ENCODE measurements around the gene DENND1A.

DENND1A gene

GRCh38 chr9:123865226-123866000 lies 64.5 kb downstream of the DENND1A start:
- in situ Hi-C loops (cut with MboI; ENCODE audit: low sequenced_read_pairs): no loop called here

DNA sequence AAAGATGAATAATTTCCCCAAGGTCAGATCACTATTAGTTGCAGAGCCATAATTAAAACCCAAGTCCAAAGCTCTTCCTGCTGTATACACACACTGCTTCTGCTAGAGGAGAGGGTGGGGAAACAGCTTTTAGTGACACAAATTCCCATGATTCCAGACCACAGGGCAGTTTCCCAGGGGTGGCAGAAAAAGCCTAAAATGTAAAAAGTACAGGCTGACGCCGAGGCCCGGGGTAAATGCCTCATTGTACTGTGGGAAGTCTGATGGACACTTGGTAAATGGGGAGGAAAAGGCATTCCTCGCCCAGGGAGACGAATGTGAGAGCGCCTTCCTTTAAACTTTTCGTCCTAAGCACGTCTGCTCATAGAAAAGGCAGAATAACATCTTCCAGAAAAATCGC lies 65.7 kb downstream of the DENND1A start:
- in situ Hi-C loops (cut with MboI; ENCODE audit: low sequenced_read_pairs): no loop called here

GRCh38 chr9:123863164-123863855 lies 66.6 kb downstream of the DENND1A start:
- in situ Hi-C loops (cut with MboI; ENCODE audit: low sequenced_read_pairs): no loop called here

GRCh38 chr9:123861756-123862120 lies 68.2 kb downstream of the DENND1A start:
- in situ Hi-C loops (cut with MboI; ENCODE audit: low sequenced_read_pairs): no loop called here

- in situ Hi-C loops (cut with MboI; ENCODE audit: low sequenced_read_pairs): no loop called here
Observed at GRCh38 chr9:123861086-123861755, 68.7 kb downstream of the DENND1A start.

DNA sequence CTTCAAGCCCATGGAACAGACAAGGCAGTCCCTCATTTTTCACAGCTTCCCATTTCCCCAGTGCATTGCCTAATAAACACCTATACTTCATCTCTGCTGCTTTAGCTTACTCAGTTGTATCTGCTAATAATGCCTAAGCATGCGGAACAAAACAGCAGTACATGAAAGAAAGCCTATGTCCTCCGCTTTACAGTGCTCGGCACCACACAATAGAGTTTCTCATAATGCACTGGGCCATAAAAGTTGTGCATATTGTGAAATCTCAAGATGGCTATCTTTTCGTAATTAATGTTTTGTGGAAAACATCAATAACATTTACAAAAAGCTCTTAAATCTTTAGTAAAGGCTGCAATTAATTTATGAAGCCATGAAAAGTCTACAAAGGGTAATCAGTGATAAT lies 69.3 kb downstream of the DENND1A start:
- in situ Hi-C loops (cut with MboI; ENCODE audit: low sequenced_read_pairs): no loop called here

GRCh38 chr9:123852403-123852802 lies 77.5 kb downstream of the DENND1A start:
- in situ Hi-C loops (cut with MboI; ENCODE audit: low sequenced_read_pairs): no loop called here

GRCh38 chr9:123851851-123852250 lies 78.1 kb downstream of the DENND1A start:
- in situ Hi-C loops (cut with MboI; ENCODE audit: low sequenced_read_pairs): no loop called here

DNA sequence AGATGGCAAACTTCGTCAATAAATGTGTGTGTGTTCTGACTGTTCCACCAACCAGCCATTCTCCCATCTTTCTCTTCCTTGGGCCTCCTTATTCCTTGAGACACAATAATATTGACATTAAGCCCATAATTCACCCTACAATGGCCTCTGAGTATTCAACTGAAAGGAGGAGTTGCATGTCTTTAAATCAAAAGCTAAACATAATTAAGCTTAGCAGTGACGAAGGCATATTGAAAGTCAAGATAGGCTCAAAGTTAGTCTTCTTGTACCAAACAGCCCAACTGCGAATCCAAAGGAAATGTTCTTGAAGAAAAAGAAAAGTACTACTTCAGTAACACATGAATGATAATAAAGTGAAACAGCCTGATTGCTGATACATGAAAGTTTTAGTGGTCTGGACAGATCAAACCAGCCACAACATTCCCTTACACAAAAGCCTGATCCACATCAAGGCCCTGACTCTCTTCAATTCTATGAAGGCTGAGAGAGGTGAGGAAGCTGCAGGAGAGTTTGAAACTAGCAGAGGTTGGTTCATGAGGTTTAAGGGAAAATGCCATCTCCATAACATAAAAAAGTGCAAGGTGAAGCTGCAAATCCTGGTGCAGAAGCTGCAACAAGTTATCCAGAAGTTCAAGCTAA lies 81.4 kb downstream of the DENND1A start:
- in situ Hi-C loops (cut with MboI; ENCODE audit: low sequenced_read_pairs): no loop called here

DNA sequence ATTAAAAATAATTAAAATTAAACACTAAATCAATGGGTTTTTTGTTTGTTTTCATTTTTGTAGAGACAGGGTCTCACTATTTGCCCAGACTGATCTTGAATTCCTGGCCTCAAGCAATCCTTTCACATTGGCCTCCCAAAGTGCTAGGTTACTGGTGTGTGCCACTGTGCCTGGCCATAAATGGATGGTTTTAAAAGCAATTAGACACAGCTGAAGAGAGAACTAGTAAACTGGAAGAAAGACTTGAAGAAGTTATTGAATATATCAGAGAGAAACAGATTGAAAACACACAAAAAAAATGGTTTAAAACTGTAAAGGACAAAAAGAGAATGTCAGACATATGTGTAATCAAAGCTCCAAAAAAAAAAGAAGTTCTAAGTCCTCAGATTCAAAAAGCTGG lies 83.0 kb downstream of the DENND1A start:
- in situ Hi-C loops (cut with MboI; ENCODE audit: low sequenced_read_pairs): no loop called here

DNA sequence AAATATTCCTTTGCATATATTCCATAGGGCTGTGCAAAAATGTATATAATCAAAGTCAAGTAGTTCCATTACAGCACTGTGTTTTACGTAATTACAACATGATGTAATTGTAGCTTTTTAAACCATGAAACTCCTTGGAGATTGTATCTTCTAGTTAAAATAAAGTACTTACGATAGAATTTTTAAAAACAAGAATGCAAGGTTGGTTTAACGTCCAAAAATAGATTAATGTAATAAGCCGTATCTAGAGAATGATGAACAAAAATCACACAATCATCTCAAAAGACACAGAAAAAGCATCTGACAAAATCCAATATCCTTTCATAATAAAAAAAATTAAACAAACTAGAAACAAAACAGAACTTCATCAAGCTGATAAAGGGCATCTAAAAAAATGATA lies 86.2 kb downstream of the DENND1A start:
- in situ Hi-C loops (cut with MboI; ENCODE audit: low sequenced_read_pairs): no loop called here

DNA sequence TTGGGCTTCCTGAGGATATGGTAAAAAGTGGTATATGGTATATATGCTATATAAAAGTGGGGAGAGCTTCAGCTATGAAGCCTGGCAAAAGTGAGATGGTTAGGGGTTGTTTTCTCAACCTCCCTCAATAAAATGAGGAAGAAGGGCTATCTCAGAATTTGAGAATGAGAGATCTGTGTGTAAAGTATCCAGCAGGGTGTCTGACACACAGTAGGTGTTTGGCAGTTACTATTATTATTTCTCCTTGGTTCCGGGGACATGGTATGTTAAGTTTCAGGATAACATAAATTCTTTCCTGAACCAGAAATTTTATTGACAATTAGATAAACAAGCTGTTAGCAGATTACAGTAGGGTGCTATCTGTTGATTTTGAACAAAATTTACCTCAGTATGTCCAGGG lies 94.1 kb downstream of the DENND1A start:
- in situ Hi-C loops (cut with MboI; ENCODE audit: low sequenced_read_pairs): no loop called here

- in situ Hi-C loops (cut with MboI; ENCODE audit: low sequenced_read_pairs): no loop called here
Observed at GRCh38 chr9:123834889-123835562, 94.9 kb downstream of the DENND1A start.

- in situ Hi-C loops (cut with MboI; ENCODE audit: low sequenced_read_pairs): no loop called here
Observed at GRCh38 chr9:123834218-123834888, 95.6 kb downstream of the DENND1A start.

DNA sequence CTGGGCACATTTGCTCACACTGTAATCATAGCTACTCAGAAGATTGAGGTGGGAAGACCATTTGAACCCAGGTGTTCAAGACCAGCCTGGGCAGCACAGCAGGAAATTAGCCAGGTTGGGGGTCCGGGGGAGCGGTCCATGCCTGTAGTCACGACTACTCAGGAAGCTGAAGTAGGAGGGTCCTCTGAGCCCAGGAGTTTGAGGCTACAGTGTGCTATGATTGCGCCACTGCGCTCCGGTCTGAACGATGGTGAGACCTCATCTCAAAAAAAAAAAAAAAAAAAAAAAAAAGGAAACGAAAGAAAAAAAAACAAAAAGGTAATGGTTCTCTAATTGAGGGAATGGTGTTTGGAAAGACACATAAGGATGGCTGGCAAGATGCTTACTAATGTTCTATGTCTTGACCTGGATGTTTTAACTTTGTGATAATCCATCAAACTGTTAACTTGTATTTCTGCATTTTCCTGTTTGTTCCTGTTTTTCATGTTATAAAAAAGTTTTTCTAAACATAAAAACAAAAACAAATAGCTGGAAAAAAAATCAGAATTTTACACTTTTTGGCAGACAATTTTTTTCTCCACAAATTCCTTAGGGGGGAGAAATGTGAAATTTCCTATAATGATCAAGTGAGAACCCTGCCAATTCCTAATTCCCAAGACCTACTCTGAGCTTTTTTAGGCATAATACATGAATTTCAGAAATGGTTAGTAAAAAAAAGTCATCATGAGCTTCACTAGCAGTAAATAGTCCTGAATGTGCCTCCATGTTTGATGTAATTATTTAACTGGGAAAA lies 96.9 kb downstream of the DENND1A start:
- in situ Hi-C loops (cut with MboI; ENCODE audit: low sequenced_read_pairs): no loop called here

GRCh38 chr9:123832176-123832575 lies 97.8 kb downstream of the DENND1A start:
- in situ Hi-C loops (cut with MboI; ENCODE audit: low sequenced_read_pairs): no loop called here

DNA sequence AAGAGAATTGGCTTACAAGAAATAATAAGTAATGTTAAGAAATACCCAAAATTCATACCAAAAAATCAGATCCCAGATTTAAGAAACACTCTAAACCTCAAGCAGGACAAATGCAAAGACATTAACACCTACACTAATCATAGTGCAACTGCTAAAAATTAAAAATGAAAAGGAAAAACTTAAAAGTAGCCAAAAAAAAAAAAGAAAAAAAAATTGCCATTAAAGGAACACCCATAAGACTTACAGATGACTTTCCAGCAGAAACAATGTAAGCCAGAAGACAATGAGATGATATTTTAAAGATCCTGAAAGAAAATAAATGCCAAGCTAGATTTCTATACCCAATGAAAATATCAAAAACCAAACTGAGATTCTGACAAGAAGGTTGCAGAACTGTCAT lies 101.5 kb downstream of the DENND1A start:
- in situ Hi-C loops (cut with MboI; ENCODE audit: low sequenced_read_pairs): no loop called here

- in situ Hi-C loops (cut with MboI; ENCODE audit: low sequenced_read_pairs): no loop called here
Observed at GRCh38 chr9:123825342-123826060, 104.4 kb downstream of the DENND1A start.
